ENCODE results near the gene NLRP9. TPM values are rescaled to one million over a fixed set of nuclear protein-coding genes. Genes with fewer than 3 reads are reported as not detected.

Gene NLRP9
- total RNA-seq, 1 experiment from 2014 or later, result not detected

GRCh38 chr19:55680339-55681130 lies 57.7 kb downstream of the NLRP9 start (continued):
- no peak for TF ChIP-seq CBX3 (IDR thresholded peaks at IDR 0.05; ENCODE audit: low read depth)

DNA sequence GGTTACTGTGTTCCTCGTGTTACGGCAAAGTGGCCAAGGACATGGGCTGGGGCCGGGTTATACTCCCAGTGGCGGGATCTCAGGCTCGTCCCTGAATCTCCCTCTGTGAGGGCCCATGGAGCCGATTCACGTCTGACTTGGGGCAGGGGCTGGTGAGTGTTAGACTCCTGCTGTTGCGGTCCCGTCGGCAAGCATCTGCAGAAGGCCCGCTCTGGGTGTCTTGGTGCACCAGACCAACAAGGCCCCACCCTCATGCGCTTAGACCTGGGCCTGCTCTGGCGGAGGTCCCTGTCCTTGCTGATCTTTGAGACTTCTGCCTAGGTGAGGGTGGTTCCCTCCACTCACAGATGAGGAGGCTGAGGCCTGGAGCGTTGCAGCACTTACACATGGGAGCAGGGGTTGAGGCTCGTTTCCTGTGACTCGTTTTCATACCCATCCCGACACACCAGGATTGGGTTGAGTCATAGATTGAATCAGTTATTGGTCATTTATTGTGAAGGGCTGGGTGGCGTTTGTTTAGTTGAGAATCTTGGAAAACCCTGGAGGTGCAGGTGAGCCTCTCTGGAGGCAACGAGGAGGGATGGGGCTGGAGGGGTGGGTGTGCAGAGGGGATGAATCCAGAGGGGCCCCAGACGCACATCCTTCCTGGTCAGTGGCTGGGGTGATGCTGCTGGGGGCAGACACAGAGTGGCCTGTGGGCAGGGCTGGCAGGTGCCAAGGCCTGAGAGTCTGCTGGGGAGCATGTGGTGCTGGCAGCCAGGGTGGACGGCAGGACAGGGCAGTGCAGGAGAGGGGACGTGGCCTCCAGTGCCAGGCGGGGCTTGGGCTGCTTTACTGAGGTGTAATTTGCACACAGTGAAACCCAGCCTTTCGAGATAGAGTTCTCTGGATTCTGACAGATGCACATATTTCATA lies 58.6 kb downstream of the NLRP9 start:
- H3K27ac ChIP-seq (ENCODE audit: low read depth, low read length), result no peak overlapping the region
- no peaks in the 10 kb centered on the region for H3K27me3 ChIP-seq (ENCODE audit: insufficient read depth, low read length)
- CTCF ChIA-PET, result no interaction called here
- no peaks in the 10 kb centered on the region for H3K9me2 ChIP-seq (ENCODE audit: insufficient read depth)
- RAD21 ChIA-PET (ENCODE audit: low non-redundant PET in 1 of 2, low total read pairs in 2 of 2, uncharacterized antibody in 2 of 2, unreplicated experiment in 2 of 2), result no interaction called here
- no peak overlapping the region for H3K9ac ChIP-seq (ENCODE audit: low read length)
- intact Hi-C loops (cut with micrococcal nuclease), result no loop called here
- H3K9me3 ChIP-seq (ENCODE audit: control insufficient read depth in 1 of 2, insufficient read depth in 1 of 2, low read depth in 1 of 2, low read length in 2 of 2), result no peaks in the 10 kb centered on the region
- peaks cover 9 to 25% of the 10 kb centered on the region in 2 experiments for H3K4me1 ChIP-seq (ENCODE audit: control insufficient read depth in 1 of 2, insufficient read depth in 2 of 2, low read length in 2 of 2)
- DNase-seq (ENCODE audit: low read depth, low spot score) (no peak), ATAC-seq (no peak)
- BruUV-seq (replicated peaks), result no TSS peak
- H3K36me3 ChIP-seq (ENCODE audit: control insufficient read depth in 1 of 2, insufficient read depth in 2 of 2, low read length in 2 of 2), result peaks cover 15 to 35% of the 10 kb centered on the region in 2 experiments; a peak in 3 of 4 replicates
- POLR2A ChIA-PET, result no interaction called here
- TF ChIP-seq EGR1 (IDR thresholded peaks at IDR 0.05; ENCODE audit: low read depth) (no peak), TCF7L2 (IDR thresholded peaks at IDR 0.05; ENCODE audit: borderline replicate concordance, extremely low read depth, insufficient read depth, insufficient read length) (no peak), ZBTB33 (IDR thresholded peaks at IDR 0.05; ENCODE audit: extremely low read depth, insufficient replicate concordance, low read length) (no peak), POLR2AphosphoS5 (IDR thresholded peaks at IDR 0.05; ENCODE audit: low read depth, low read length) (no peak)
- 0 out of 2 replicates have a peak overlapping the region, but pooled peaks have one; percentile 3 for H3K4me2 ChIP-seq (ENCODE audit: low read length)
- H3K79me2 ChIP-seq (ENCODE audit: insufficient read depth, low read length), result peaks cover 89% of the 10 kb centered on the region
- H4K20me1 ChIP-seq (ENCODE audit: insufficient read depth), result no peaks in the 10 kb centered on the region
- H3K4me3 ChIP-seq (replicated peaks in 1 of 2; ENCODE audit: low read depth in 1 of 2, low read length in 2 of 2), result no peak overlapping the region
- H2AFZ ChIP-seq (ENCODE audit: low read depth, low read length, poor library complexity, severe bottlenecking), result no peak overlapping the region
